HUES6 (cell line): ENCODE data around the gene C8G.

Experiments
- H3K27ac ChIP-seq: 2 replicates; pipeline ENCODE4 v1.7.0; 2013; ENCODE audit warnings: low read depth, mild to moderate bottlenecking, low read length, inconsistent platforms
- H3K27me3 ChIP-seq: 2 replicates; pipeline ENCODE4 v1.6.1; 2013; ENCODE audit warnings: low read length; ENCODE audit not compliant: control insufficient read depth, insufficient read depth
- H3K36me3 ChIP-seq: 2 replicates; pipeline ENCODE4 v1.6.1; 2013; ENCODE audit warnings: low read length; ENCODE audit not compliant: control insufficient read depth, insufficient read depth
- H3K4me1 ChIP-seq: 2 replicates; pipeline ENCODE4 v1.6.1; 2013; ENCODE audit warnings: low read length; ENCODE audit not compliant: control insufficient read depth, insufficient read depth
- H3K4me3 ChIP-seq: 2 replicates; pipeline ENCODE4 v1.5.1; 2013; ENCODE audit warnings: low read depth, low read length
- H3K9ac ChIP-seq: one replicate; pipeline ENCODE4 v1.6.1; 2013; ENCODE audit warnings: mild to moderate bottlenecking, low read length
- H3K9me3 ChIP-seq: 2 replicates; pipeline ENCODE4 v1.6.1; 2013; ENCODE audit warnings: low read depth, low read length; ENCODE audit not compliant: control insufficient read depth, insufficient read depth

Gene C8G

DNA sequence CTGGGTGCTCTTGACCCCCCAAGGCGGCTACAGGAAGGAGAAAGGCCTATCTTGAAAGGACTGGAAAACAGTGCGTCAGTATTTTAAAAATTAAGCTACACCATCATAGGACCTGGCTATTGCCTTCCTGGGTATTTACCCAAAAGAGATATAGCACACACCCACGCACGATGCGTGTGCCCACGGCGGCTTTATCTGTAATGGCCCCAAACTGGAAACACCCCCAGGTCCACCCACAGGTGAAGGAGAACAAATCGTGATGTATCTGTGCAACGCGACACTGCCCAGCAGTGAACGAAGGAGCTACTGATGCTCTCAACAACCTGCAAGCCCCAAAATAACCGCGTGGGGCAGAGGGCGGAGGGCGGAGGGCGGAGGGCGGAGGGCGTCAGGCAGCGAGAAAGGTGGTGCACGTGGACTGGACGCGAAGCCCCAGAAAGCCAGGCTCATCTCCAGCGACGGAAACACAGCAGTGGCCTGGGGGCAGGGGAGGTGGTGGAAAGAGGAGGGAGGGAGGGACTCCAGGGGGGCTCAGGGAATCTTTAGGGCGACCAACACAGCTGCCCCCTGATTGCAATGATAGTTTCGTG, 19.9 kb downstream of the C8G start:
- peaks cover 8% of the 10 kb centered on the region for H3K4me1 ChIP-seq
- no peak overlapping the region for H3K27ac ChIP-seq
- no peak overlapping the region for H3K9ac ChIP-seq
- H3K27me3 ChIP-seq: no peaks in the 10 kb centered on the region
- no peaks in the 10 kb centered on the region for H3K36me3 ChIP-seq
- no peaks in the 10 kb centered on the region for H3K9me3 ChIP-seq
- H3K4me3 ChIP-seq: no peak overlapping the region

DNA sequence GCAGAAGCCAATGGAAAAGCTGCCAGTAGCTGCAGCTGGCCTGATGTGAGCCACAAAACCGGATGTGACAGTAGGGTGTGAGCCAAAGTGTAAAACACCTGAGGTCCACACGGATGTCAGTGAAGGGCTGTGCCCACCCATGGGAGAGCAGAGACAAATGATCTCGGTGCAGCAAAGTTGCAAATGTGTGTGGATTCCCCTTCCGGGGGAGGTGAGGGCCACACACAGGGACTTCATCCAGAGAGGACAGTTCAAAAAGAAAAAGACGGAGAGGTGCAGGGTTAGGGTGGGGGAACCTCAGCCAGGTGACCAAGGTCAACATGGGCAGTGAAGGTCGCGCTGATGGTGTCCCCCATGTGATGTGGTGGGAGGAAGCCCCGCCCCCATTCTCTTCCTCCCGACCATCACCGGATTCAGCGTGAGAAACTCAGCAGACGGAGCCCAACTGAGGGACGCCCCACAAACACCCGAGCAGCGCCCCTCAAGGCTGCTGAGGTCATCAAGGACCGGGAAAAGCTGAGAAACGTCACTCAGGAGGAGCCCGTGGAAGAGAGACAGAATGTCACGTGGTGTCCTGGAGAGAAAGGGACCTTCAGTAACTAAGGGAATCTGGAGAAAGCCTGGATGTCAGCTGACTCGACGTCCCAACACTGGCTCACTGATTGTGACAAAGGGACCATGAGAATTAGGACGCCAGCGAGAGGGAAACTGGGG, 20.9 kb downstream of the C8G start:
- Histone ChIP-seq H3K9ac (peak overlapping the region; percentile 29), H3K4me3 (no peak overlapping the region), H3K4me1 (peaks cover 8% of the 10 kb centered on the region), H3K27ac (no peak overlapping the region), H3K27me3 (no peaks in the 10 kb centered on the region), H3K9me3 (no peaks in the 10 kb centered on the region), H3K36me3 (no peaks in the 10 kb centered on the region)

DNA sequence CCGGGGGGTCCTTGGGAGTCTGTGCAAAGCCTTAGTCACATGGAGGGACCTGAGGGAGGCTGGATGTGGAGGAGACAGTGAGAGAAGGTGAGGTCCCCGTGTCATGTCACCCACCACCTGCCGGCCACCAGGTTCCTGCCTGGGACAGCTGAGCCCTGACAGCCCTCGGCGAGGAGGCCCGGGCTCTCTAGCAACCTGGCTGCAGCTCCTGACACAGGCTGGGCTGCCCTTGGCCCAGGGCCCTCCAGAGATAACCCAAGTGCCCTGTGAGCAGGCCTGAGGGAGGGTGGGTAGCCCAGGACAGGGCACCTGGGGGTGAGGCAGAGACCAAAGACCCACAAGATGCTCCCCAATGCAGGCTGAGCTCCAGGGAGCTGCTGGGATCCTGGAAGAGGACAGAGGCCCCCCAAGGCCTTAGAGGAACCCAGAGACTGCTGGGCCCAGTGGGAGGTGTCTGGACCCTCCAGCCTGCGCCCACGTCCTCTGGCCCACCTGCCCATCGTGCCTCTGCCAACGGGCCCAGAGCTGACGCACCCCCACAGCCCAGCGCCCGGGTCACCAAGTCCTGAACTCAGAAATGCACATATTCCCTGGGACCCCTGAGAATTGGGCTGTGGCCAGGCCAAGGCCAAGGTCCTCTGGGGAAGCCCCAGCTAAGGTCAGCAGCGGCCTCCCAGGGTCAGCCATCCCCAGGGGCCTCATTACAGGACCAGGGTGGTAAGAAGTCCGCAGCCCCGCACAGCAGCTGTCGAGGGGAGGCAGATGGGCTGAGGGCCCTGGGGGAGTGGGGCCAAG, 23.5 kb downstream of the C8G start:
- Histone ChIP-seq H3K27me3 (no peaks in the 10 kb centered on the region), H3K4me1 (peaks cover 8% of the 10 kb centered on the region), H3K4me3 (no peak overlapping the region), H3K9me3 (no peaks in the 10 kb centered on the region), H3K9ac (no peak overlapping the region), H3K36me3 (no peaks in the 10 kb centered on the region), H3K27ac (no peak overlapping the region)

DNA sequence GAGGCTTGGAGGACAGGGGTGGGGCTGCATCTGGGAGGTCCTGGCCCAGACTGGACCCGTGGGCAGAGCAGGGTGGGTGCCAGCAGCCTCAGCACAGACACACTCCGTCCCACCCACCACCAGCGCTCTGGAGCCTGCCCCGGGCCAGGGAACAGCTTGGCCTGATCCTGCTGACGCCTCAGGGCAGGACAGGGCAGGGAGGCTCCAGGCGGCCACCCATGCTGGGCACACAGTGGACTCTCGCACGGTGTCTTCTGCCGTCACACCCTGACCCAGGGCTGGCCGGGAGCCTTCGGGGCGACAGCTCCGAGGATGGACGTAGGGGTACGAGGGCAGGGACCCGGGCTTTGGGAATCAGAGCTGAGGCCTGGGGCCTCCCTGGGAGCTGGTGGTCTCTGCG, 24.1 kb downstream of the C8G start:
- H3K27me3 ChIP-seq: no peaks in the 10 kb centered on the region
- no peaks in the 10 kb centered on the region for H3K9me3 ChIP-seq
- H3K27ac ChIP-seq: no peak overlapping the region
- H3K4me1 ChIP-seq: peaks cover 8% of the 10 kb centered on the region
- no peak overlapping the region for H3K4me3 ChIP-seq
- H3K36me3 ChIP-seq: no peaks in the 10 kb centered on the region
- H3K9ac ChIP-seq: no peak overlapping the region

DNA sequence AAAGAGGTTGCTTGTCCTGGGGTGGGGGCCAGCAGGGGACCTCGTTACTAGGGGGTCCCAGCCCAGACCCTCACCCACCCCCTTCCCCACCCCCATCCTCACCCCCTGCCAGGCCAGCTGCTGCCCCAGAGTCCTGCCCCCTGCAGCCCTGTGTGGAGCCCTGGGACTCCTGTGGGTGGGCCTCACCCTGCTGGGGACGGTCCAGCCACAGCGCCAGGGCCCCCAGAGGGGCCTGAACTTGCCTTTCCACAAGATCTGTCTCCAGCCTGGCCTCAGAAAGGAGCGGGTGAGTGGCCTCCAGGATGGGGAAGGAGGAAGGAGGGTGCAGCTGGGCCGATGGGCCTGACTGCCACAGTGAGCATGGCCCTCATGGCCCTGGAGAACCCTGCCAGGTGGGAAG, 24.7 kb downstream of the C8G start:
- H3K27ac ChIP-seq: no peak overlapping the region

DNA sequence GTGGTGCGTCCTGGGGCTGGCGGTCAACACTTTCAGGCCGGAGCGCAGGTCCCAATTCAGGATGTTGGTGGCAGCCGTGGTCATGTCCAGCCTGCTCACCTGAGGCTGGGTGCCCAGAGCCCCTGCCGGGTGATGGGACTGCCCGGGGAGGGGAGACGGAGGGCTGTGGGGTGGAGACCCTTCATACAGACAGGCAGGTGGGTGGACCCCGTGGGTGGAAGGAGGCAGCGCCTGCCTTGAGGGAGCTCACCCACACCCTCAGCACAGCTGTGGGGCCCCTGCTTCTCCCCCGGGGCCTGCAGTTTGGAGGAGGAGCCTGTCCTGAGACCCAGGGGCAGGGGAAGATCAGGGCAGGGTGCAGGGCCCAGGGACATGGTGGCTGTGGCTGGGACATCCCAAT, 25.3 kb downstream of the C8G start:
- H3K27me3 ChIP-seq: no peaks in the 10 kb centered on the region
- no peak overlapping the region for H3K27ac ChIP-seq
- no peak overlapping the region for H3K9ac ChIP-seq
- H3K36me3 ChIP-seq: no peaks in the 10 kb centered on the region
- no peaks in the 10 kb centered on the region for H3K9me3 ChIP-seq
- H3K4me1 ChIP-seq: peaks cover 8% of the 10 kb centered on the region
- no peak overlapping the region for H3K4me3 ChIP-seq

More for the DNA sequence above, 24.7 kb downstream of the C8G start:
- Histone ChIP-seq H3K9me3 (no peaks in the 10 kb centered on the region), H3K27me3 (no peaks in the 10 kb centered on the region), H3K4me3 (no peak overlapping the region), H3K36me3 (no peaks in the 10 kb centered on the region), H3K4me1 (peaks cover 8% of the 10 kb centered on the region), H3K9ac (no peak overlapping the region)

DNA sequence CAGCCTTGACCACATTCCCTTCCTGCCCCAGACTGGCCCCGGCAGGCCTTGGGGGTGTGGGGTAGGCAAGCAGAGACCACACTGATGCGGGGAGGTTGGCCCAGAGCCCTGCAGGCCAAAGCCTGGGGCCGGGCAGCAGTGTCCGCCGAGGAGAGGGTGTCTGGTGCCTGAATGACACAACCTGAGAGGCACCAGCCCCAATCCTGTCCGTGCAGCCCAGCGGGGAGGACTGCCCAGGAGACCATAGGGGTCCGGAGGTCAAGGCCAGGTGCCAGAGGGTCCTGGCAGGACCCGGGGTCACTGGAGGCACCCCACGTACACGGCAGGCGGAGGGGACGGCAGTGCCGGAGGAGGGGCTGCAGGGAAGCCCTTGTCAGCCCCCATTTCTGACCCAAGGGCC, 26.7 kb downstream of the C8G start:
- Histone ChIP-seq H3K36me3 (no peaks in the 10 kb centered on the region), H3K9ac (no peak overlapping the region), H3K9me3 (no peaks in the 10 kb centered on the region), H3K4me1 (no peaks in the 10 kb centered on the region), H3K27me3 (0 out of 2 replicates have a peak, but pooled peaks cover under 1% of the 10 kb centered on the region), H3K27ac (no peak overlapping the region), H3K4me3 (no peak overlapping the region)

DNA sequence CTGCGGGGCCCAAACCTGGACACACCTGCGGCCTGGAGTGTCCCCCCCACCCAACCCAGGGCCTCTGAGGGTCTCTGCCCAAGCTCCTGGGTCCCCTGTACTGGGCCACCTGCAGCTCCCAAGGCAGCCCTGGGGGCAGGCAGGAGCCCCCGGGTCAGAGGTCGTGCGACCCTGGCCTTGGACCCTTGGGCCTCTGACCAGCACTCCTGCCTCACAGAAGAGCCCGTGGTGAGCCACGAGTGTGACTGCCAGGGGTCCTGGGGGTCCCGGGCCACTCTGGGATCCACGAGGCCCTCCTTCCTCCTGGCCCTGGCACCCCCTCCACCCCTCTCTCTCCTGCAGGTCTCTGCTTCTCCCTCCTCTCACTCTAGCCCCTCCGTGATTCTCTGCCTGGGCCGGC, 27.3 kb downstream of the C8G start:
- no peaks in the 10 kb centered on the region for H3K36me3 ChIP-seq
- H3K9me3 ChIP-seq: no peaks in the 10 kb centered on the region

DNA sequence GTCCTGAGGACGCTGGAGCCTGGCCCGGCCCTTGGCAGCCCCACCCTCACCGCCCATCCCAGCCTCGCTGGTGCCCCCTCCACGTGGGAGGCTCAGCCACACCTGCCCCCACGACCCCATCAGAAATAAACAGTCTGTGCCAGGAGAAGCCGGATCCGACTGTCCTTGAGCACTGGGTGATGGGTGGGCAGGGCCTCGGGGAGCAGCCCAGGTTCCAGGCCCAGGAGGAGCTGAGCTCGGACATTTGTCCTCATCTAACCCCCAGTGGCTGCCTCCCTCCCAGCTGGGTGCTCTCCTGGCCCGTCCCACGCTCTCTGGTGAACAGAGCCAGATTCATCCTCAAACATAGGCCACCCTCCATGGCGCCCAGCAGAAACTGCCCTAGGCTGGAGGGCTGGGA, 27.7 kb downstream of the C8G start:
- H3K9ac ChIP-seq: no peak overlapping the region
- no peak overlapping the region for H3K4me3 ChIP-seq
- H3K27ac ChIP-seq: no peak overlapping the region
- no peaks in the 10 kb centered on the region for H3K9me3 ChIP-seq
- H3K4me1 ChIP-seq: peaks cover 7% of the 10 kb centered on the region; the same call in 1 of the 2 replicates
- no peaks in the 10 kb centered on the region for H3K36me3 ChIP-seq
- H3K27me3 ChIP-seq: peaks cover 9% of the 10 kb centered on the region; the same call in 1 of the 2 replicates

More for the DNA sequence above, 27.3 kb downstream of the C8G start:
- Histone ChIP-seq H3K4me1 (peaks cover 4% of the 10 kb centered on the region; the same call in 1 of the 2 replicates), H3K27ac (no peak overlapping the region), H3K27me3 (peaks cover 6% of the 10 kb centered on the region; the same call in 1 of the 2 replicates), H3K9ac (no peak overlapping the region), H3K4me3 (no peak overlapping the region)

DNA sequence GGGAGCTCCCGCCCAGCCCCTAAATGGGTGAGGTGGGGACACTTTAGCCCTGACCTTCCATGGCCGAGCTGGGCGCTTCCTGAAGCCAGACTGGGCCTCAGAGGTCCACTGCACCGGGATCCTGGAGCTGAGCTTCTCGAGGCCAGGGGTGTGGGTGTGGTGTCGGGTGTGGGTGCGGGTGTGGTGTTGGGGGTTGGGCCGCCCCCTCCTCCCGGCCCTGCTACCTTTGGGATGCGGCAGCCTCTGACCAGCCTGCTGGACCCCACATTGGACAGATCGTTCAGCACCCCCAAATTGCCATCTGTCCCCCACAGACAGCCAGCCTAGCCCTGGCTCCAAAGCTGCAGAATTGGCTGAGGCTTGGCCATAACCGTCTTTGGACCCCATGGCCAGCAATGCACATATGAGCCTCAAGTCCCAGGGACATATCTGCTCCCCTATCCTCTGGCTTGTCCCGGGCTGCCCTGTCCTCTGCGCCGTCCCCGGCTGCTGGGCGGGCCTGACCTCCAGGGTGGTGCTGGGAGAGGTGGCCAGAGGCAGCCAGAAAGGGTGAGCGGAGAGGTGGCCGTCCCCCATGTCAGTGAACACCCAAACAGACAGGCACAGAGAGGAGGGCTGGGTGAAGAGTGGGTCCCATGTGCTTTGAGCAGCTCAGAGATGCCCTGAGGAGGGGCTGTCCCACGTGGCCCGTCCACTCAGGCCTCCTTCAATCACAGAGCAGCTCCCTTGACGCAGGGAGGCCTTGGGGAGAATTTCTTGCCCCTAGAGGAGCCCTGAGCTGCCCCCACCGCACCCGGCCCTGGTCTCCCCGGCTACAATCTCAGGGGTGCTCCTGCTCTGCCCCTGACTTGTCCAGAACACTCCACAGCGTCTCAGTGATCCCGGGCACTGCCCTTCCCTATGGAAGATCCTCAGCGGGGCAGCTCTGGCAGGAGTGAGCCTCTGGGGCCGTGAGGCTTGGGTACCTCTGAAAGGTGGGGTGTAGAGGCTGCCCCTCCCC, 28.9 kb downstream of the C8G start:
- H3K4me1 ChIP-seq: peaks cover 7% of the 10 kb centered on the region
- no peaks in the 10 kb centered on the region for H3K9me3 ChIP-seq
- H3K9ac ChIP-seq: no peak overlapping the region
- no peak overlapping the region for H3K4me3 ChIP-seq
- no peak overlapping the region for H3K27ac ChIP-seq
- H3K36me3 ChIP-seq: no peaks in the 10 kb centered on the region
- H3K27me3 ChIP-seq: peaks cover 9% of the 10 kb centered on the region; the same call in 1 of the 2 replicates
